ENCODE data around the gene NOC3L.

The NOC3L gene

DNA sequence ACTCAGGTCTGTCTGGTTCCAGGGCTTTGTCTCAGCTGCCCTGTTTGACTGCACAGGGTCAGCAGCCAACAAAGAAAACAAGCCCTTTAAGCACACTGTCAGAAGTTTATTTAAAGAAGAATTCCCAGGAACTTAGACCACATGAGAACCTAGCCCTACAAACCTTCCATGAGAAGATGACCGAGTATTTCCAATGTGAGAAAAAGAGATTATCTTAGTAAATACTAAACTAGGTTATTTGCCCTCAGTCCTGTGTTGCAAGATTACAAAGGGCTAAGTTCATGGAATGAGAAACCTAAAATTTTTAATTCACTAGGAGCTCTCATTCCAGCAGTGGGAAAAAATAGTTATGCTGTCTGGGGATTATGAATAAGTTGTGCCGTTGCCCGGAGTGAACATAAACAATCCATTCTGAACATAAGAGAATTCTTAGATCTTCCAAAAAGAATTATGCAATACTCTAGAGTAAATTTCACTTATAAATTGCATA, 46.7 kb downstream of the NOC3L start:
- Histone ChIP-seq H3K27ac (ENCODE audit: low read depth, low read length) (no peak overlapping the region), H3K9ac (ENCODE audit: low read length) (no peak overlapping the region), H3K4me3 (ENCODE audit: low read length) (no peak overlapping the region), H3K36me3 (ENCODE audit: control insufficient read depth, insufficient read depth, low read length) (peaks cover 3% of the 10 kb centered on the region), H3K4me1 (ENCODE audit: control insufficient read depth, insufficient read depth, low read length) (no peaks in the 10 kb centered on the region), H3K27me3 (ENCODE audit: control insufficient read depth, insufficient read depth, low read length) (no peaks in the 10 kb centered on the region)

DNA sequence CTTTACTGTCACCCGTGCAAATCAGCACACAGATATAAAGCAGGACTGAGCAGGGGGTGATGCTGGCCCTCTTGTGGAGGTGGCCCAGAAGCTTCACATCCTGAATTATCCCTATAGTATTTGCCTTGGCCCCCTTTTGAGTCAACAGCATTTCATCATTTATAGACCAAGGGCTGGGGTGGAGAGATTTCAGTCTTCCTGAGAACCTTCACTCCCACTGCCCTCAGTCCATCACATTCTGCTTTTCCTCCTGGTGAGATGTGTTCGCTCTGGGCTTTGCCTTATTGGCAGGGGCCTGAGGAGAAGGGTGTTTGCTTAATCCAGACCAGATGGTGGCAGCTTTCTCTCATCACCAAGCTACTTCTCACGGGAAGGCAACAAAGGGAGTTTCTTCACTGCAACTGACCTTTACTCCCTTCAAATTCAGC, 47.7 kb downstream of the NOC3L start:
- Histone ChIP-seq H3K9ac (ENCODE audit: low read length) (no peak overlapping the region), H3K27ac (ENCODE audit: low read depth, low read length) (no peak overlapping the region), H3K4me3 (ENCODE audit: low read length) (no peak overlapping the region), H3K27me3 (ENCODE audit: control insufficient read depth, insufficient read depth, low read length) (no peaks in the 10 kb centered on the region), H3K4me1 (ENCODE audit: control insufficient read depth, insufficient read depth, low read length) (no peaks in the 10 kb centered on the region), H3K36me3 (ENCODE audit: control insufficient read depth, insufficient read depth, low read length) (peaks cover 3% of the 10 kb centered on the region)

DNA sequence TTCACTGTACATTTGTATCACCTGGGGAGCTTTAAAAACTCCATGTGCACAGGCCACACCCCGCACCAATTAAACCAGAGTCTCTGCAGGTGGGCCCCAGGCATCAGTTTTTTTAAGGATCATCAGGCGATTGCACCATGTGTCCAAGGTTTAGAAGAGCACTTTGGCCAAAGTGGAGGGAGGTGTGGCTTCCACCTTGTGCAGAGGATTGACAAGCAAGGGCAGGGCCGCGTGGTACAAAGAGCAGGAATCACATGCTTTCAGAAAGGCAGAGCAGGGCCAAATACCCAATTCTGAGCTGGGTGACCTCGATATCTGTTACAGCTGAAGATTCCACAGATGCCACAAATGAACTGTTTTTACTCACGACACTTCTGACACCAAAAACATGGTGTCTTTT, 52.4 kb downstream of the NOC3L start:
- Histone ChIP-seq H3K27ac (ENCODE audit: low read depth, low read length) (no peak overlapping the region), H3K9ac (ENCODE audit: low read length) (no peak overlapping the region), H3K4me1 (ENCODE audit: control insufficient read depth, insufficient read depth, low read length) (no peaks in the 10 kb centered on the region), H3K27me3 (ENCODE audit: control insufficient read depth, insufficient read depth, low read length) (no peaks in the 10 kb centered on the region), H3K36me3 (ENCODE audit: control insufficient read depth, insufficient read depth, low read length) (peaks cover 2% of the 10 kb centered on the region), H3K4me3 (ENCODE audit: low read length) (no peak overlapping the region)

DNA sequence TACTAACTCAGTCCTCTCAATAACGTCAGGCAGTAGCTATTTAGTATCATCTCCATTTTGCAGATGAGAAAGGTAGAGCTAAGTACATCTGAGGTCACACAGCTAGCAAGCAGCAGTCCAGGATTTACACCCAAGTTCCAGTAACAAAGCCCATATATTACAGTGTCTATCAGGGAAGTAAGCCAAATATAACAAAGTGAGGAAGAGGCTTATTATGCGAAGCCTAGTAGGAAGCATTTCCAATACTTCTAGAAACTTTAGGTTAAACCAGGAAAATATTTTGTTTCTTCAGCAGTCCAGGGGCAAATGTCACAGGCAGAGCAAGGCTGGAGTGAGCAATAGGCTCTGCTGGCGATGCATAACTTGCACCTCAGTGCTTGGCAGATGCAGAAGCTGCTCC, 53.9 kb downstream of the NOC3L start:
- Histone ChIP-seq H3K4me3 (ENCODE audit: low read length) (no peak overlapping the region), H3K36me3 (ENCODE audit: control insufficient read depth, insufficient read depth, low read length) (peaks cover 2% of the 10 kb centered on the region), H3K9ac (ENCODE audit: low read length) (no peak overlapping the region), H3K27me3 (ENCODE audit: control insufficient read depth, insufficient read depth, low read length) (no peaks in the 10 kb centered on the region), H3K27ac (ENCODE audit: low read depth, low read length) (no peak overlapping the region), H3K4me1 (ENCODE audit: control insufficient read depth, insufficient read depth, low read length) (no peaks in the 10 kb centered on the region)

DNA sequence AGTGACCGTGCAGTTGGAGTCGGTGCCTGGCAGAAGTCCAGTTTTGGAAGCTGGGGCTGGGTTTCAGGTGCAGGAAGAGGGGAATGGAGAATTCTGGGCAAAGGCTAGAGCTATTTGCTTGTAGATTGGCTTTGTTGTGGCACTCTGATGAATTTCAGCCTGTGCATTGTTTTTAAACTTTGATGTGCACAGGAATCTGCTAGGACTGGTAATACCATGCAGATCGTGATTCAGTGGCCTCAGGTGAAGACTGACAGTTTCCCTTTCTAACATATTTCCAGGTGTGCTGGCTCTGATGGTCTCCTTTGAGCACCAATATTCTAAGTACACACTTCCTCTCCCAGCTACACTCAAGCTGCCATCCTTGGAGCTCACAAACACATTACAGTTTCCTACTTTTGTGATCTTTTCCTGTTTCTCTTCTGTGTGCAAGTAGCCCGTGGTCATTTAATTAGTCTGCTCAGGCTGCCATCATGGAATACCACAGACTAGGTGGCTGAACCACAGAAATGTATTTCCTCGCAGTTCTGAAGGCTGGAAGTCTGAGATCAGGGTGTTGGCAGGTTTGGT, 55.6 kb downstream of the NOC3L start:
- H3K36me3 ChIP-seq (ENCODE audit: control insufficient read depth, insufficient read depth, low read length), result peaks cover 2% of the 10 kb centered on the region
- H3K4me1 ChIP-seq (ENCODE audit: control insufficient read depth, insufficient read depth, low read length), result no peaks in the 10 kb centered on the region
- H3K9ac ChIP-seq (ENCODE audit: low read length), result no peak overlapping the region
- H3K27me3 ChIP-seq (ENCODE audit: control insufficient read depth, insufficient read depth, low read length), result no peaks in the 10 kb centered on the region
- no peak overlapping the region for H3K4me3 ChIP-seq (ENCODE audit: low read length)
- H3K27ac ChIP-seq (ENCODE audit: low read depth, low read length), result no peak overlapping the region

DNA sequence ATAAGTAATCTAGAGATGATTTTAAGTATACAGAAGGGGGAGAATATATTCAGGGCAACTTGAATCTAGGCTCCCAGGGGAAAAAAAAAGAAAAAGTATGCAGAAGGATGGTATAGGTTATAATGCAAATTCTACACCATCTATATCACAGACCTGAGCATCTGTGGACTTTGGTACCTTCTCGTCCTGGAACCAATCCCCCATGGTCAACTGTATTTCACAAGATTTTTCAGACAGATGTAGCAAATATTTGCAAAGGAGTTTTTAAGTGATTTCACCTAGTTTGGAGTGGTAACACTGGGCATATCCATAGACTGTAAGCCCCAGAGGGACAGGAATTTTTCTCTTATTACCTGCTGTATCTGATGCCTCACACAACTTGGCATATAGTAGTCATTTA, 58.8 kb downstream of the NOC3L start:
- no peaks in the 10 kb centered on the region for H3K27me3 ChIP-seq (ENCODE audit: control insufficient read depth, insufficient read depth, low read length)
- H3K4me1 ChIP-seq (ENCODE audit: control insufficient read depth, insufficient read depth, low read length), result no peaks in the 10 kb centered on the region
- H3K4me3 ChIP-seq (ENCODE audit: low read length), result no peak overlapping the region
- no peaks in the 10 kb centered on the region for H3K36me3 ChIP-seq (ENCODE audit: control insufficient read depth, insufficient read depth, low read length)
- H3K27ac ChIP-seq (ENCODE audit: low read depth, low read length), result no peak overlapping the region
- H3K9ac ChIP-seq (ENCODE audit: low read length), result no peak overlapping the region

DNA sequence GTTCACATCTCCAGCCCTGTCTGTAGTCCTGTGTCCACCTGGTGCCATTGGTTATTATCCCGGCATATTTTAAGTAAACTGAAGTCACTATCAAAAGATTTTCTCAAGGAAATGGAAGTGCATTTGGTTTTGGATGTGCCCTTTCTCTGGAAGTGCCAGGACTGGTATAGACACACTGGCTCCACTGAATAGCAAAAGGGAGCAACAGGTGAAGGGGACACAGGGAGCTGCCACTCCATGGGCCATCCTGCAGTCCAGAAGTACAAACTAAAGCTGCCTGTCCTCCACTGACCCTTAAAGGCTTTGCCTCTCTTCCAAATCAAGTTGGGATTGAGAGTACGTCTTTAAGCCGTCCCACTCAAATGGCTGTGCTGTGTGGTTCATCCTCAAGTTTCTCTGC, 62.7 kb downstream of the NOC3L start:
- Histone ChIP-seq H3K4me1 (ENCODE audit: control insufficient read depth, insufficient read depth, low read length) (no peaks in the 10 kb centered on the region), H3K36me3 (ENCODE audit: control insufficient read depth, insufficient read depth, low read length) (no peaks in the 10 kb centered on the region), H3K27ac (ENCODE audit: low read depth, low read length) (no peak overlapping the region), H3K4me3 (ENCODE audit: low read length) (no peak overlapping the region), H3K9ac (ENCODE audit: low read length) (no peak overlapping the region), H3K27me3 (ENCODE audit: control insufficient read depth, insufficient read depth, low read length) (no peaks in the 10 kb centered on the region)

DNA sequence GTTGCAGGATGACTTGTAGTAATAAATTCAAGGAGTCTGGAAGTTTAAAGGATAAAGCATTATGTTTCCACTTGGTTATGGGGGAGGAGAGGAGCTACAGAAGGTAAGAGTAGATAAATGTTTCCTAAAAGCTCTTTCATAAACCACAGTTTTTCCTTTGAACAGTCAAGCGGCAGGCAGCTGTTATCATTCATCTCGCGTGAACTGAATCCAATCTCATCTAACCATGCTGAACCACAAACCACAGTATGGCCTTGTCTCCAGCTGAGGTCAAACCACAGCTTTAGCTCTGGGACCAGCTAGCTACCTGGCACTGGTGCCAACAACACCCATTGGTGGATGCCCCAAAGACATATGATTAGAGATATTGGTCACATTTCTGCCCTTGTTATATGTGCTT, 63.3 kb downstream of the NOC3L start:
- no peaks in the 10 kb centered on the region for H3K27me3 ChIP-seq (ENCODE audit: control insufficient read depth, insufficient read depth, low read length)
- H3K4me3 ChIP-seq (ENCODE audit: low read length), result no peak overlapping the region
- no peaks in the 10 kb centered on the region for H3K4me1 ChIP-seq (ENCODE audit: control insufficient read depth, insufficient read depth, low read length)
- no peak overlapping the region for H3K9ac ChIP-seq (ENCODE audit: low read length)
- H3K27ac ChIP-seq (ENCODE audit: low read depth, low read length), result no peak overlapping the region
- no peaks in the 10 kb centered on the region for H3K36me3 ChIP-seq (ENCODE audit: control insufficient read depth, insufficient read depth, low read length)

DNA sequence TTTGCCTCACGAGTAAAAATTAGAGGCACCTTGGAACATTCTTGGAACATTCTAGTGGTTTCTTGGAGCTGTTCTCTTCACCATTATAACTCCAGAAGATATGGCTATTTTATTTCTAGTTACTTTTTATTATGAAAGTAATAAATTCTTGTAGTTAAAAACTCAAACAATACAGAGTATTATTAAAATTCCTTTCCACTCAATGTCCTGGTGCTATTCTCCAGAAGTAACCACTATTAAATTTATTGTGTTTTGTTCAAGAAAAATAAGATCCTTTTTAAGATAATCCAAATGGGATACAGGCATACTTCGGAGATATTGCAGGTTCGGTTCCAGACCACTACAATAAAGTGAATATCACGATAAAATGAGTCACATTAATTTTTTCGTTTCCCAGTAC, 68.6 kb downstream of the NOC3L start:
- Histone ChIP-seq H3K27ac (ENCODE audit: low read depth, low read length) (no peak overlapping the region), H3K4me1 (ENCODE audit: control insufficient read depth, insufficient read depth, low read length) (peaks cover 3% of the 10 kb centered on the region), H3K27me3 (ENCODE audit: control insufficient read depth, insufficient read depth, low read length) (no peaks in the 10 kb centered on the region), H3K9ac (ENCODE audit: low read length) (no peak overlapping the region), H3K36me3 (ENCODE audit: control insufficient read depth, insufficient read depth, low read length) (no peaks in the 10 kb centered on the region), H3K4me3 (ENCODE audit: low read length) (no peak overlapping the region)

DNA sequence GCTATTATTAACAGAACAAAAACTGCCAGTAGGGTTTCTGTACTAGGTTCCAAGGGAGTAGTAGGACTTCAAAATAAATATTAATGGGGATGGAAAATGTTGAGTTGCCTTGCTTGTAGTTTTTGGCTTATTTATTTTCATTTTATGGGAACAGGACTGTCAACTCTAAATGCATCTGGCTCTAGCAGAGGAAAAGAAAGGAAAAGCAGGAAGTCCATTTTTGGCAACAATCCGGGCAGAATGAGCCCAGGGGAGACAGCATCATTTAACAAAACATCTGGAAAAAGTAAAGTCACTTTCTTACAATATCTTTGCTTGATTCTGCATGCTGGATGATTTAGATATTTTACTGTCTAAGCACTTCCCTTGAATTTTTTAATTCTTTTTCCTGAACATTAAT, 69.4 kb downstream of the NOC3L start:
- no peak overlapping the region for H3K27ac ChIP-seq (ENCODE audit: low read depth, low read length)
- no peak overlapping the region for H3K4me3 ChIP-seq (ENCODE audit: low read length)
- H3K36me3 ChIP-seq (ENCODE audit: control insufficient read depth, insufficient read depth, low read length), result no peaks in the 10 kb centered on the region
- H3K9ac ChIP-seq (ENCODE audit: low read length), result no peak overlapping the region
- no peaks in the 10 kb centered on the region for H3K27me3 ChIP-seq (ENCODE audit: control insufficient read depth, insufficient read depth, low read length)
- H3K4me1 ChIP-seq (ENCODE audit: control insufficient read depth, insufficient read depth, low read length), result peaks cover 3% of the 10 kb centered on the region

DNA sequence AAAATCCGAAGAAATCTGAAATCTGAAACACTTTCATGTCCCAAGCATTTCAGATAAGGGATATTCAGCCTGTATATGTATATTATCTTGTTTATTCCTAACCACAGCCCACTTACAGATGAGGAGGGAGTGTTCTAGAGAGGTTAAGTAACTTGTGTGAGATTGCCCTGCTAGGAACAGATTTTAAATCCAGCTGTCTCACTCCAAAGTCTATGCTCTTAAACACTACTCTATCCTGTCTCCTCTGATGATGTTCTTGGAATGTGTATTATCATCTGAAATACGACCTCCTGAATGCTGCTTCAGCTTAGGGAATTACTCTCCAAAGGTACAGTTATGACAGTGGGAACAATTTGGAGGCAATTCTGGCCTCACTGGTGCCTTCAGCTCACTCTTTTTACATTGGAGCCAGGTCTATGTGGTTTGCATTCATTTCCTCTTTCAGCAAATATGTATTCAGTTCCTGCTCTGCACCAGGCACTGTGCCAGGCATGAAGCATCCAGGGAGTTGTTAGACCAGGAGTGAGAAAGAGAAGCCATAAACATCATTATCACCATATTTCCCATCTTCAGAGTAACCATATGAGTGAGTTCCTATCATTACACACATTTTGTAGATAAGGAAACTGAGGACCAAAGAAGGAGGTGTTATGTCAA, 70.2 kb downstream of the NOC3L start:
- Histone ChIP-seq H3K27ac (ENCODE audit: low read depth, low read length) (no peak overlapping the region), H3K36me3 (ENCODE audit: control insufficient read depth, insufficient read depth, low read length) (no peaks in the 10 kb centered on the region), H3K4me3 (ENCODE audit: low read length) (no peak overlapping the region), H3K4me1 (ENCODE audit: control insufficient read depth, insufficient read depth, low read length) (peaks cover 3% of the 10 kb centered on the region), H3K27me3 (ENCODE audit: control insufficient read depth, insufficient read depth, low read length) (no peaks in the 10 kb centered on the region), H3K9ac (ENCODE audit: low read length) (no peak overlapping the region)

DNA sequence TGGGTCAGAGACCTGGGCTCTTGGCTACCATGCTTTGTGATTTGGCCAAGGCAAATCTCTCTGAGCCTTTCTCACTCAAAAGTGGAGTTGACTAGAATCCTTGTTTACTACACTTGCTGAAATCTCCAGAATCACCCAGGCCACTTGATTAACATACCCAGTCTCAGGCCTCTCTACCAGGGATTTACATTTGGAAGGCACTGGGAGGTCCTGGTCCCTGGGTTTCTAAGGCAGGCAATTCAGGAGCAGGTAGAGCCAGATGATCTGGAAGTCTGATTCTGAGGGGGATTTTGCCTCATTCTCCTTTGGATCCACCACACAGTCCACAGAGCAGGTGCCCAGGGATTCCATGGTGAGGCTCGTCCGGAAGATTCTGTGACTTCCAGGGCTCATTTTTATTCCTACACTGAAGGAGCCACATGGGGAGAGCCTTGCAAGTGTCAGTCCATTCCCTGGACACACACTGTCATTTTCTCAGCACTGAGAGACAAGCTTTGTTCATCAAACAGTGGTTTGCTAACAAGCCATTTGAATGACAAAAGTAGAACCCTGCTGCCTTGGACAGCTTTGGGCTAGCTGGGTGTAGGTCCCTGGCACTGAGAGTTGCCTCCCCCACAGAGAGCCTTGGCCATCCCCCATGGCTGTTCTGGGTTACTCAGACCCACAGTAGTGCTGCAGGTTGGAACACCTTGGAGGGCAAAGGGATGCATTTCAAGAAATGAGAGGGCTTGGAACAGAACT, 74.2 kb downstream of the NOC3L start:
- no peak overlapping the region for H3K9ac ChIP-seq (ENCODE audit: low read length)
- no peaks in the 10 kb centered on the region for H3K27me3 ChIP-seq (ENCODE audit: control insufficient read depth, insufficient read depth, low read length)
- H3K27ac ChIP-seq (ENCODE audit: low read depth, low read length), result no peak overlapping the region
- peaks cover 6% of the 10 kb centered on the region for H3K36me3 ChIP-seq (ENCODE audit: control insufficient read depth, insufficient read depth, low read length)
- H3K4me1 ChIP-seq (ENCODE audit: control insufficient read depth, insufficient read depth, low read length), result peaks cover 3% of the 10 kb centered on the region
- H3K4me3 ChIP-seq (ENCODE audit: low read length), result no peak overlapping the region
